Smooth muscle cell (in vitro differentiated cells): Measurements from ENCODE around the gene PHLDA3. TPM values are rescaled to one million over a fixed set of nuclear protein-coding genes. Genes with fewer than 3 reads are reported as not detected.

Experiments used
- DNase-seq: peaks from one replicate; lab custom pipeline; 2025; ENCODE audit not compliant: unreplicated experiment; lab: John Stamatoyannopoulos, UW
- H2AFZ ChIP-seq: fragments of 200-600 bp; sonication (generic); 2 replicates; pipeline ENCODE4 v1.6.0; 2016; ENCODE audit warnings: antibody characterized with exemption, low read depth, mild to moderate bottlenecking
- H3F3A ChIP-seq: fragments of 200-600 bp; sonication (generic); 2 replicates; pipeline ENCODE4 v1.6.0; 2017; ENCODE audit warnings: antibody characterized with exemption, low read depth
- H3K27ac ChIP-seq: fragments of 200-600 bp; sonication (generic); 2 replicates; pipeline ENCODE4 v1.5.1; 2016; ENCODE audit warnings: low read depth, mild to moderate bottlenecking
- H3K27me3 ChIP-seq: fragments of 200-600 bp; sonication (generic); 2 replicates; pipeline ENCODE4 v1.6.1; 2016; ENCODE audit warnings: low read depth, mild to moderate bottlenecking
- H3K36me3 ChIP-seq: fragments of 200-600 bp; sonication (generic); 2 replicates; pipeline ENCODE4 v1.5.1; 2016; ENCODE audit warnings: low read depth
- H3K4me1 ChIP-seq: fragments of 200-600 bp; sonication (generic); 2 replicates; pipeline ENCODE4 v1.5.1; 2016; ENCODE audit warnings: low read depth
- H3K4me2 ChIP-seq: fragments of 200-600 bp; sonication (generic); 2 replicates; pipeline ENCODE4 v1.6.0; 2016; ENCODE audit warnings: mild to moderate bottlenecking
- H3K4me3 ChIP-seq: fragments of 200-600 bp; sonication (generic); 2 replicates; pipeline ENCODE4 v1.5.1; 2016; ENCODE audit warnings: mild to moderate bottlenecking
- H3K79me2 ChIP-seq: fragments of 200-600 bp; sonication (generic); 2 replicates; pipeline ENCODE4 v1.6.0; 2016; ENCODE audit warnings: low read depth, mild to moderate bottlenecking
- H3K9ac ChIP-seq: fragments of 200-600 bp; sonication (generic); 2 replicates; pipeline ENCODE4 v1.6.0; 2016; ENCODE audit warnings: low read depth
- H3K9me3 ChIP-seq: fragments of 200-600 bp; sonication (generic); replicated peaks from 2 replicates; pipeline ENCODE4 v1.5.1; 2016; ENCODE audit warnings: low read depth
- H4K20me1 ChIP-seq: fragments of 200-600 bp; sonication (generic); 2 replicates; pipeline ENCODE4 v1.6.0; 2016; ENCODE audit warnings: low read depth
- WGBS: methylation state at CpG from one replicate; pipeline ENCODE4 v1.1.7; 2016; ENCODE audit warnings: low lambda C conversion rate; 5-methylcytosine and 5-hydroxymethylcytosine counted together
- polyA plus RNA-seq: library from polyadenylated mRNA; unstranded; fragments of >200 nt; fragmentation: Nextera tagmentation; extraction: Ambion mirVana; gene quantifications from 2 replicates; pipeline ENCODE4 v1.2.1, GENCODE V29; 2016
- total RNA-seq: library from RNA; depleted of rRNA; stranded (reverse); fragments of >200 nt; gene quantifications from 2 replicates; pipeline ENCODE4 v1.2.3, GENCODE V29; 2014
- TF ChIP-seq, protein P1 (sequence below): fragments of 200-600 bp; sonication (generic); IDR thresholded peaks from 2 replicates; pipeline ENCODE4 v1.5.1; 2017; ENCODE audit warnings: borderline replicate concordance, mild to moderate bottlenecking, antibody characterized with exemption; ENCODE audit not compliant: insufficient read depth, poor library complexity, severe bottlenecking

The PHLDA3 gene
- total and polyA plus RNA-seq, 2 experiments from 2014 or later: 87.8 to 340 TPM

DNA sequence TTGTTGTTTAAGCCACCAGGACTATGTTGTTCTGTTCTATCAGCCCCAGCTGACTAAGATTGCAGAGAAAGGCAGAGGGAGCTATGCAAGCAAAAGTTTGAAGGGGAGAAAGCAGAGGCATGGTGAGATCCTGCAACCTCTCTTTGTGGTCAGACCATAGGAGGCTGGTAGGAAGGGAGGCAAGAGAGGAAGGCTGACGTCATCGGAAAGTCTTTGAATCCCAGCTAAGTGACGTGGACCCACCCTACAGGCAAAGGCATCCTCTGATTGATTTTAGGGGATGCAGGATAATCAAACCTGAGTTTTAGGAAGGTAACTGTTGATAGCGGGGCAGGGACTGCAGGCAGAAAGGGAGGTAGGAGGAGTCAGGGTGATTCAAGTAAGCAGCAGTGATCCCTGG lies 24.2 kb downstream of the PHLDA3 start:
- Histone ChIP-seq H3F3A (no peaks in the 10 kb centered on the region), H3K79me2 (no peaks in the 10 kb centered on the region), H3K36me3 (no peaks in the 10 kb centered on the region), H3K9ac (peak overlapping the region; percentile 16), H3K4me2 (peak overlapping the region; percentile 11), H2AFZ (no peak overlapping the region), H3K9me3 (no peaks in the 10 kb centered on the region), H3K27ac (peak overlapping the region; percentile 71), H3K27me3 (no peaks in the 10 kb centered on the region), H4K20me1 (no peaks in the 10 kb centered on the region), H3K4me1 (peaks cover 14% of the 10 kb centered on the region), H3K4me3 (no peak overlapping the region)
- TF ChIP-seq, protein P1, sequence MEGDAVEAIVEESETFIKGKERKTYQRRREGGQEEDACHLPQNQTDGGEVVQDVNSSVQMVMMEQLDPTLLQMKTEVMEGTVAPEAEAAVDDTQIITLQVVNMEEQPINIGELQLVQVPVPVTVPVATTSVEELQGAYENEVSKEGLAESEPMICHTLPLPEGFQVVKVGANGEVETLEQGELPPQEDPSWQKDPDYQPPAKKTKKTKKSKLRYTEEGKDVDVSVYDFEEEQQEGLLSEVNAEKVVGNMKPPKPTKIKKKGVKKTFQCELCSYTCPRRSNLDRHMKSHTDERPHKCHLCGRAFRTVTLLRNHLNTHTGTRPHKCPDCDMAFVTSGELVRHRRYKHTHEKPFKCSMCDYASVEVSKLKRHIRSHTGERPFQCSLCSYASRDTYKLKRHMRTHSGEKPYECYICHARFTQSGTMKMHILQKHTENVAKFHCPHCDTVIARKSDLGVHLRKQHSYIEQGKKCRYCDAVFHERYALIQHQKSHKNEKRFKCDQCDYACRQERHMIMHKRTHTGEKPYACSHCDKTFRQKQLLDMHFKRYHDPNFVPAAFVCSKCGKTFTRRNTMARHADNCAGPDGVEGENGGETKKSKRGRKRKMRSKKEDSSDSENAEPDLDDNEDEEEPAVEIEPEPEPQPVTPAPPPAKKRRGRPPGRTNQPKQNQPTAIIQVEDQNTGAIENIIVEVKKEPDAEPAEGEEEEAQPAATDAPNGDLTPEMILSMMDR: no peak
- WGBS: 42% methylated on average over 4 of the region's 4 CpGs
- no peak for DNase-seq

DNA sequence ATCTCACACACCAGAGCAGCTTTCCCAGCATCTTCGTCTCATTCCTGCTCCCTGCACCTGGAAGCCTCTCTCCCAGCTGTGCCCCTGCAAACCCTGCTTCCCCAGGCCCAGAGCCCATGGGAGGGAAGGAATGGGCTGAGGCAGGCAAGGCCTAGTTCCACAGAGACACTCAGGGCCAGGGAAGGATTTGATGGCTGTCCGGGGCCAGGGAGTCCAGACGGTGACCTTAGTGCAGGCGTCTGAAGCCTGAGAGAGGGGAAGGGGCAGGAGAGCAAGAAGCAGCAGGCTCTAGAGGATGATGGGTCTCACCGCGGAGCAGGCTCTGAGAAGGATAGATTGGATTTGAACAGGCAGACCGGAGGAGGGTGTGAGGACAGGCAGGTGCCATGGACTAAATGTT lies 25.2 kb downstream of the PHLDA3 start:
- Histone ChIP-seq H3K4me2 (no peak overlapping the region), H3K9ac (no peak overlapping the region), H3K4me3 (no peak overlapping the region), H4K20me1 (no peaks in the 10 kb centered on the region), H3K9me3 (no peaks in the 10 kb centered on the region), H3K36me3 (no peaks in the 10 kb centered on the region), H3F3A (no peaks in the 10 kb centered on the region), H3K27ac (no peak overlapping the region), H3K79me2 (no peaks in the 10 kb centered on the region), H3K4me1 (peaks cover 8% of the 10 kb centered on the region), H3K27me3 (no peaks in the 10 kb centered on the region), H2AFZ (no peak overlapping the region)
- TF ChIP-seq, protein P1: no peak
- no peak for DNase-seq
- WGBS: 90% methylated on average over 7 of the region's 7 CpGs

DNA sequence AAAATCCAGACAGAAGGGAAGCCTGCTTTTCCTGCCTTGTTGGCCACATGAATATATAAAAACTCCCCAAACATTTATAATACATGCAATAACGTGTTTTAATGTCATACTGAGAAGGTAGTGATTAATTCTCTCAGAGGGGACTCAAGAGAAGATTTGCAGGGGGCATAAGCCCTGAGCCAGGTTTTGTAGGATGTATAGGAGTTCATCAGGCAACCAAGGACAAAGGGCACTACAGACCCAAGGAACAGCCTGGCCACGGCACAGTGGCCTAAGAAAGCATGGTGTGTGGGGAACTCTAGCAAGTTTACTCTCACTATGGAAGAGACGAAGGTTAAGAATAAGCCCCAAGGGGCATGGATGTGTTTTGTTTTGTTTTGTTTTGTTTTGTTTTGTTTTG lies 32.0 kb downstream of the PHLDA3 start:
- no peak overlapping the region for H3K4me3 ChIP-seq
- TF ChIP-seq, protein P1: no peak
- H3K79me2 ChIP-seq: no peaks in the 10 kb centered on the region
- H4K20me1 ChIP-seq: no peaks in the 10 kb centered on the region
- peaks cover 3% of the 10 kb centered on the region for H3F3A ChIP-seq
- H3K9me3 ChIP-seq: no peaks in the 10 kb centered on the region
- peaks cover 5% of the 10 kb centered on the region for H3K4me1 ChIP-seq
- 92% methylated on average over 3 of the region's 3 CpGs for whole genome bisulfite sequencing
- H3K27ac ChIP-seq: no peak overlapping the region
- no peak overlapping the region for H3K4me2 ChIP-seq
- H2AFZ ChIP-seq: no peak overlapping the region
- no peaks in the 10 kb centered on the region for H3K36me3 ChIP-seq
- H3K9ac ChIP-seq: no peak overlapping the region
- H3K27me3 ChIP-seq: no peaks in the 10 kb centered on the region
- DNase-seq: no peak

DNA sequence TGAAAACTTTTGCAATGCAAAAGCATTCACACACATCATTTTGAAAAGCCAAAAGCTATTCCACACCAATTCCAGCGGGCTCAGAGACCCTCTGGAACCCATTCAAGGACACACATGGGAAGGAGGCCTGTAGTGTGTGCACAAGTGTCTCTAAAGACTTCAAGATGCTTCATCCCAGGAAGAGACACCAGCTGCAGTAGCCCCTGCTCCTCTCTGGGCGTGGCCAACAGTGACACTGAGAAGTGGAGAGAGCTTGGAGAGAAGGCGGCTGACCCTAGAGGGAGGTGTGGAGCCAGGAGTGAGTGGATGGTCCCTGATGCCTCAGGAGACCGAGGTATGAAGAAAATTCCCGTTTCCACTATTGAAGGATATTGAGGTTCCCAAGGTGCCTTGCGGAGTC lies 32.6 kb downstream of the PHLDA3 start:
- Histone ChIP-seq H2AFZ (no peak overlapping the region), H3K27me3 (no peaks in the 10 kb centered on the region)

More for the DNA sequence above, 32.6 kb downstream of the PHLDA3 start:
- Histone ChIP-seq H3K36me3 (no peaks in the 10 kb centered on the region), H3F3A (peaks cover 3% of the 10 kb centered on the region), H3K4me2 (peak overlapping the region; percentile 33), H3K4me3 (no peak overlapping the region), H3K9ac (no peak overlapping the region), H3K4me1 (peaks cover 5% of the 10 kb centered on the region), H3K9me3 (no peaks in the 10 kb centered on the region), H4K20me1 (no peaks in the 10 kb centered on the region), H3K27ac (no peak overlapping the region), H3K79me2 (no peaks in the 10 kb centered on the region)
- TF ChIP-seq, protein P1: peak; percentile 22
- DNase-seq: no peak
- 46% methylated on average over 6 of the region's 6 CpGs for WGBS
